Hematopoietic multipotent progenitor cell (in vitro differentiated cells): ENCODE data around the gene PRDX4. TPM values are rescaled to one million over a fixed set of nuclear protein-coding genes. Genes with fewer than 3 reads are reported as not detected.
"Not testable (repeated sequence)": the region's sequence is repeated elsewhere in the genome, so short reads cannot be mapped to it uniquely, and the experiment has no call there.

Experiments used
- DNase-seq, 3 donors: peaks; one replicate each; pipeline ENCODE4 v3.0.0-alpha.2; 2011 to 2015; ENCODE audit warnings: low read depth in 2 of 3, low spot score in 2 of 3
- total RNA-seq: library from RNA; depleted of rRNA; stranded (reverse); fragments of >200 nt; gene quantifications from one replicate; pipeline ENCODE4 v1.2.3, GENCODE V29; 2012

The PRDX4 gene
- total RNA-seq: 47.1 TPM

DNA sequence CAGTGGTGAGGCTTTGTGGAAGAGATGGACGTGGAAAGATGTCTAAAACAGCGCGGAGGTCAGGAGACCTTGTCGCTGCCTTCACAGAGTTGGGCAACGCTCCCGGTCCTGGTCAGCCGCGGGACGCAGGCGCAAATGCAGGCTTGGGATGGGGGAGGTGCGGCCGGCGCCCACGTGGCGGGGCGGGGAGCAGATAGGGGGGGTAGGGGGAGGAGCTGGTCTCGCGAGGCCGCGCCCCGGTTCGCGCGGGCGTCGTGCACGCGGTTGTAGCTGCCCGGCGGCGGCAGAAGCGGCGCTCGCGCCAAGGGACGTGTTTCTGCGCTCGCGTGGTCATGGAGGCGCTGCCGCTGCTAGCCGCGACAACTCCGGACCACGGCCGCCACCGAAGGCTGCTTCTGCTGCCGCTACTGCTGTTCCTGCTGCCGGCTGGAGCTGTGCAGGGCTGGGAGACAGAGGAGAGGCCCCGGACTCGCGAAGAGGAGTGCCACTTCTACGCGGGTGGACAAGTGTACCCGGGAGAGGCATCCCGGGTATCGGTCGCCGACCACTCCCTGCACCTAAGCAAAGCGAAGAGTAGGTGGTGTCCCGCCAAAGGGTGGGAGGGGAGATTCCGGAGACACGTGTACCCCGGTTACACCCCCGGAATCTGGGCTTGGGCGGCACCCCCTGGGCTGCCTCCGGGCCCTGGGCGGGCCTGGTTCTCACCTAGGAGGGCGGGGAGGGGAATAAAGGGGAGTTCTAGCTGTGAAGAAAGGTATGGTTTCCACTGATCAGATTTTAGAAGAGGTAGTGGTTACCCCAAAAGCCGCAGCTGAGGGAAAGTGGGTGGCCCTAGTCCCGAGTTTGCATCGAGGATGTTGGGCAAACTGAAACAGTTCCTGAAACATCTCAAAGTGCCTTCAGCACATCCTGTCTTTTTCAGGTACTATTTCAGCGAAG, at the start of gene PRDX4:
TSS of gene PRDX4 (plus strand) at position 255 of the 939 bp plus-strand sequence. CDS start at position 333, 78 bp downstream.
- peak; percentile 41 to 76 (median 69) for DNase-seq

DNA sequence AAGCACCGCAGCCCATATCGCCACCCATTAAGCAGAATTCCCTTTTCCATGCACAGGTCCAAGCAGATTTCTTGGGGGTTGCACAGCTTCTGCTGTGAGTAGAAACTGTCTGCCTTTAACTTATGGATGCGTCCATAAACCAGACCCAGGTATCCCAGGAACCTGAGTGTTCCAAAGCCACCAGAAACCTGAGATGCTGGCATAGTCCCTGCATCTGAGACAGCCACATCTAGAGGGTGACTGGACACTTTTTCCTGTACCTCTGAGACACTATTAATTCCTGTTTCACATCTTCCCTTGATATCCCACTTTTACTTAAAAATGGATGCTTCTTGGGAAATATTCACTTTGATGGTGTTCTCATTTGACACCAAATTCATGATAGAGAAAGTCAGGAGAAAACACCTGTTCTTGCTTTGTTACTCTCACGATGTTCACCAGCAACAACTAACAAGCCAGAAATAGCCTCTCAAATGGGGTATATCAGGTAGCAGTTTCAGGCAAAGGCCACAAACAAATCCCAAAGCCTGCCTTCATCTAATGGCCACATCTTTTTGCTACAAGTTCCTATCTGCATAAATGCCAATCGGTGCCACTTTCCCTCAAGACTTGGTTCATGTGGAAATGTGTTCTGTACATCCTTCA, 45.5 kb upstream of the PRDX4 start:
- DNase-seq: no peak

DNA sequence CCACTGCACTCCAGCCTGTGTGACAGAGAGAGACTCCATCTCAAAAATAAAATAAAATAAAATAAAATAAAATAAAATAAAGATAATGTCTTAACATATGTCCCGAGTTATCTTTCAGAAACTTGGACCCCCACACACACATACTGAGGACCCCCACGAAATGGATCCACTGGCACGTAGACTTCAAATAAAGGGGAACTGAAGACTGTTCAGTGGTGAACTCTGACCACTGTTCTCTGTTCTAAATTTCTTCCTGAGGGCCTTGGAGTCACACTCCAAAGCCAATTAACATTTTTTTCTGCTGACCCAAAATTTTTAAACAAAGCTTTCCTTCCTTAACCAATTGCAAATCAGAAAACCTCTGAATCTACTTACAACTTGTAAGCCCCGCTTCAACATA, 43.5 kb upstream of the PRDX4 start:
- no peak for DNase-seq

DNA sequence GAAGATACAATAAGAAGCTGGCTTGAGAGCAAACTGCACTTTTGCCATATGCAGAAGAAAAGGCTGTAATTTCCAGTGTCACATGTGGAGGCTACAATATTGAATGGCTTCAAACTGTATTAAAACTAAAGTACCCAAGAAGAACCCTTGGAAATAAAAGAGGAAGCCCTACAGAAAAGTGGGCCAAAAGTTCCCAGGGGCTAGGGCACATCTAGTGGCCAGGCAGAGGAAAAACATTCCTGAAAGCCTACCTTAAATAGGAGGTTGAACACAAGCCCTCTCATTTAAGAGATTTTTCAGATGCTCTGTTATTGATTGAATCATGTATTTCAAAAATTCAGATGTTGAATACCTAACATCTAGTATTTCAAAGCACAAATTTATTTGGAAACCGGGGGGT, 40.6 kb upstream of the PRDX4 start:
- no peak for DNase-seq

DNA sequence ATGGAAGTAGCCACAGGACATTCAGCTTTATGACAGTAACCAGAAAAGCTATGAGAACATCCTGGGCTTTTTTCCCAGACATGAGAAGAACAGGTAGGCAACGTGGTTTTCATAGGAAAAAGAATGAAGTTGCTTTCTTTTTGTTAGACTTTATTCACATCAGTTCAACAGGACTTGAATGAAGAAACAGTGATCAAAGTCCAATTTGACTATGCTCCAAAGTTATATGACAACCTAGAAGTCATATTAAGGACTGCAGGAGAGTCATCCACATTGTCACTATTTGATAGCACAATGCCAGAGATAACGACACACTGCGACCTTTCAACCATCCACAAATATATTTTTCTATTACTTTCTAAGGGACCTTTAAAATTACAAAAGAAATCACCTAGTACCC, 39.2 kb upstream of the PRDX4 start:
- no peak for DNase-seq

DNA sequence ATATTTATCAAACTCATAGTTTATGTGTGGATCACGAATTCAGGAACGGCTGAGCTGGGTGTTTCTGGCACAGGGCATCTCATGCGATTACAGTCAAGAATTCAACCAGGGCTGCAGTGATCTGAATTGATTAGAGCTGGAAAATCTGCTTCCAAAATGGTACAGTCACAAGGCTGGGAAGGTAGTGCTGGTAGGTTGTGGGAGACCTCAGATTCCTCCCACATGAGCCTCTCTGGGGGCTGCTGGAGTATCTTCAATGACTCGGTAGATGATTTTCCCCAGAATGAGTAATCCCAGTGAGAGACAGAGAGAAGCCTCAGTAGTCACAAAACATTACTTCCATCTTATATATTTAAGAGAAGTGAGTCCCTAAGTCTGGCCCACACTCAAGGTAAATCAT, 36.2 kb upstream of the PRDX4 start:
- DNase-seq: no peak

DNA sequence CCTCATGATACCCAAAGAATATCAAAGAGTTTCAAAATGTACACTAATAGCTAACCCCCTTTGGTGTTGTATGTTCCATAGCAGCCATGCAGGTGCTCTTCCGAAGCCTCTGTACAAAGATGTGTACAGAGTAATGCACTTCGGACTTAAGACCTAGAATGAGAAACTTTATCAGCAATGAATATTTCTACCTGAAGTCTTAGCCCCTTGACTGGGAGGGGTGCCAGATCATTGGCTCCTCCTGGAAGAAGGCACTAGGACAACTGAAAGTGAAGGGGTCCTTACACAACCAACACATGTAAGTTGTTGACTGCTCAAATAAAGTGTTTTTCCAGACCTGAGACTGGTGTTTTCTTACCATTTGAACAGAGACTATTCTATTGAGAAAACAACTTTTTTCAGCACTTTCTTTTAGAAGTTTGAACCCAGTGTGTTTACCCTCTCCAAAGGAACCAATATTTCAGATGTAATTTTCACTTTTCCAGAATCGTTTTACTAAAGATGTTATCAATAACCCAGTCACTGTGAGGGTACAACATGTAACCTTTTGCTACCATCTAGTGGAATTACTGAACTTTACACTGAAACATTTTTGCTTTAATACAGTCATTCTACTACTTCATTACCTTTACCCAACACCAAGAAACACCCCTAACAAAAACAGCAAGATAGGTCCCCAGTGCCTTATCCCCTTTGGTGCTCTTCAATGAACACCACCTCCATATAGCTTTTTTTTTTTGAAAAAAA, 33.3 kb upstream of the PRDX4 start:
- DNase-seq: peak in 1 of 3 donors; percentile 12

DNA sequence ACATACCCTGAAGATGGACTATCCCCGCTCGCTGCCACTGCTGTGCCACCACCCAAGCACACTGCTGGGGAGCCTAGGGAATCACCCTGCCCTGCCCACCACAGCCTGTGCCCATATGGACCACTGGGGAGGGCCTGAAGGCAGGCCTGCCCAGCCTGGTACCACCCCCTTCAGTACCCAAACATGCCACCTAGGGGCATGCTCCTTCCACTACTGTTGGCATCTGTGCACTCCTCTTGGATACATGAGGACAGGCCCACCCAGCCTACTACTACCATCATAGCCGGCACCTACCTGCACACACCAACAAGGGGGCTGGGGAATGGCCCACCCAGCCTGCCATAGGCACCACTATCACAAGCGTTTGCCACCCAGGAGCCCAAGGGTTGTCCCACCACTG, 30.1 kb upstream of the PRDX4 start:
- DNase-seq: no peak

DNA sequence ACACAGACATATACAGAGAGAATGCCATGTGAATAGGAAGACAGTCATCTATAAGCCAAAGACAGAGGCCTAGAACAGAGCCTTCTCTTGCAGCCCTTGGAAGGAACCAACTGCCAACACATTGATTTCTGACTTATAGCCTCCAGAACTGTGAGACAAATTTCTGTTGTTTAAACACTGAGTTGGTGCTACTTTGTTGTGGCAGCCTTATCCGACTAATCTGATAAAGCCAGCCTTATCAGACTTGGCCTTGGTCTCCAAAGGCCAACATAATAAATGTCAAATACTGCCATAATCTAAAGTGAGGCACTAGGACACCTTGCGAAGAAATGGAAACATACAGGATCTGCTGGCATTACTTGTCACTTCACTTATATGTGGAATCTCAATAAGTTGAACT, 24.3 kb upstream of the PRDX4 start:
- no peak for DNase-seq

DNA sequence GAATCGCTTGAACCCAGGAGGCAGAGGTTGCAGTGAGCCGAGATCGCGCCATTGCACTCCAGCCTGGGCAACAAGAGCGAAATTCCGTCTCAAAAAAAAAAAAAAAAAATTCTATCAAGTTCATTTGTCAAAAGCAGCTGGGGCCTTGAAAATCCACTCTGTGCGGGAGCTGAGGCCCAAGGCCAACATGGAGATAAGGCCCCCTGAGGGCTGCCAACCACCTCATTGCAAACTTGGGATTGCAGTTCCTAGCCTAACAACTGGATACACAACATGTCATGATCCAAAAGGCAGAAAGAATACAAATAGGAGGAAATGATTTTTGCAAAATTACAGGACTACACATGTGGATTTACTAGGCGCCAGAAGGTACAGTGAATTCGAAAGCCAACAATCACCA, 22.5 kb upstream of the PRDX4 start:
- no peak for DNase-seq

DNA sequence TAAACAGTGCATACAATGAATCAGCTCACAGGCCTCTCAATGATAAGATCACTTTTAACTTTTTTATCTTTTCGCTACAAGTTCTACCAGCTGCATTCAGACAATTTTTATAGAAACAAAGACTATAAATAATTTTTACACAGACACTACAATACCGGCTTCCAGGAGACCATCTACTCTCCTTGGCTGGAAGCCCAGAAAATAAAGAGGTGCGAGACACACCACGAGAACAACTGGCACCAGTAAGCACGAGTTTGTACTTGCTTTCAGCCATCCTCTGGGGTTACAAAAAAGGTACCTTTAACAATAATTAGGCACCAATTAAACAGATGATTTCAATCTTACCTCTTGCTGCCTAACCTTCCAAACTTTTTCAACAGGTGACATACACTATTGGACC, 11.2 kb upstream of the PRDX4 start:
- DNase-seq: peak in 1 of 3 donors; percentile 54

DNA sequence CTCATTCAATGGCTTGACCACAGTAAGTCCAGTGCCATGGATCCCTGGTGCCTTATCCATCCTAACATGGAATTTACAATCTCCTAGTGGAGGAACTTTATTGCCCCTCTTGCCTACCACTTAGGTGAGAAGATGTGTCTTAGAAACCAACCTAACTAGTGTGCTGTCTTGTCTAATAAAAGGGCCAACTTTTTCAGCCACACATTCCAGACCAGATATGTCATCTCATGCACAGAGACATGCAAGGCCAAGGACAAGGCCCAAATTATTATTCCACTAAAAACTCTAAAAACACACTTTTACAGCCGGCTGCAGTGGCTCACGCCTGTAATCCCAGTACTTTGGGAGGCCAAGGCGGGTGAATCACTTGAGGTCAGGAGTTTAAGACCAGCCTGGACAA, 10.6 kb upstream of the PRDX4 start:
- no peak for DNase-seq

DNA sequence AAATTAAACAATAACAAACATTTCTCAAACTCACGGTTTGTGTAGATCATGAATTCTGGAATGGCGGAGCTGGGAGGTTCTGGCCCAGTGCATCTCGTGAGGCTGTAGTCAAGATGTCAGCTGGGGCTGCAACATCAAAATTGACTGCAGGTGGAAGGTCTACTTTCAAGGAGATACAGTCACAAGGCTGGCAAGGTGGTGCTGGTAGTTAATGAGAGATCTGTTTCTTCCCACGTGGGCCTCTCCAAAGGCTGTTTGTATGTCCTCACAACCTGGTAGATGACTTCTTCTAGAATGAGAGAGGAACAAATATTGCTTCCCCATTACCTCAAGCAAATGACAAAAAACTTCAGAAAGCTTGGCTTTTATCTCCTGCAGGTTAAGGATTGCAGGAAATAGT, 8.0 kb upstream of the PRDX4 start:
- no peak for DNase-seq

DNA sequence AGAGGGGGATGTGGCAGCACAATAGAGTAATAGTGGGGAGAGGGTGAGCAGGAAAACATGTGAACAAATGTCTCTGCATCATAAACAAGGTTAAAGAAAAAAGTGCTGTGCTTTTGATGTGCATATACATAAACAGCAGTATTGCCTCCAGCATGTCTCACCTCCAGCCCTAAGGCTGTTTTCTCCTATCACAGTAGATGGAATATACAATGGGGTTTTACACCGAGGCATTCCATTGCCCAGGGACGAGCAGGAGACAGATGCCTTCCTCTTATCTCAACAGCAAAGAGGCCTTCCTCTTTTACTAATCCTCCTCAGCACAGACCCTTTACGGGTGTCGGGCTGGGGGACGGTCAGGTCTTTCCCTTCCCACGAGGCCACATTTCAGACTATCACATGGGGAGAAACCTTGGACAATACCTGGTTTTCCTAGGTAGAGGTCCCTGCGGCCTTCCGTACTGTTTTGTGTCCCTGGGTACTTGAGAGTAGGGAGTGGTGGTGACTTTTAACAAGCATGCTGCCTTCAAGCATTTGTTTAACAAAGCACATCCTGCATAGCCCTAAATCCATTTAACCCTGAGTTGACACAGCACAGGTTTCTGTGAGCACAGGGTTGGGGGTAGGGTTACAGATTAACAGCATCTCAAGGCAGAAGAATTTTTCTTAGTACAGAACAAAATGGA, 7.1 kb upstream of the PRDX4 start:
- DNase-seq: not testable (repeated sequence)

DNA sequence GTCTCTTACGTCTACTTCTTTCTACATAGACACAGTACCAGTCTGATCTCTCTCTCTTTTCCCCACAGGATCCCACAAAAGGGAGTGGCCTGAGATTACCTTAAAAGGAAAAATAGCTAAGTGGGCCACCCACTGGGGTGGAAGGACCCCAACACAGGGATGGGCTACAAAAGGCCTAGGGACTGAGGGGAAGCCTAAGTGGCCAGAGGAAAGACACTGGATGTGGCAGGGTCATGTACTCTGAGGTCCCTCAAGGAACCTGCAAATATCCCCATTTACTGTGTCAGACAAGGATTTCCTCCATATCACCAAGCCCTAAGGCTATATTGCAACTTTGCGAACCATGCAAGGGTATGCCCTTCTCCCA, 6.5 kb upstream of the PRDX4 start:
- DNase-seq: no peak

DNA sequence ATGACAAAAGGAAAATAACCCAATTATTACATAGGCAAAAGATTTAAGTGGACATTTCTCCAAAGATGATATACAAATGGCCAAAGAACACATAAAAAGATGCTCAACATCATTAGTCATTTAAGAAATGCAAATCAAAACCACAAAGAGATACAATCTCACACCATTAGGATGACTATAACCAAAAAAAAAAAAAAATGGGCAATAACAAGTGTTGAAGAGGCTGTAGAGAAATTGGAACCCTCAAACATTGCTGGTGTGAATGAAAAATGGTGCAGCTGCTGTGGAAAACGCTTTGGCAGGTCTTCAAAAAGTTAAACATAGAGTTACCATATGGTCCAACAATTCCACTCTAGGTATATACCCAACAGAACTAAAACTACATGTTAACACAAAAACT, 5.6 kb upstream of the PRDX4 start:
- no peak for DNase-seq

DNA sequence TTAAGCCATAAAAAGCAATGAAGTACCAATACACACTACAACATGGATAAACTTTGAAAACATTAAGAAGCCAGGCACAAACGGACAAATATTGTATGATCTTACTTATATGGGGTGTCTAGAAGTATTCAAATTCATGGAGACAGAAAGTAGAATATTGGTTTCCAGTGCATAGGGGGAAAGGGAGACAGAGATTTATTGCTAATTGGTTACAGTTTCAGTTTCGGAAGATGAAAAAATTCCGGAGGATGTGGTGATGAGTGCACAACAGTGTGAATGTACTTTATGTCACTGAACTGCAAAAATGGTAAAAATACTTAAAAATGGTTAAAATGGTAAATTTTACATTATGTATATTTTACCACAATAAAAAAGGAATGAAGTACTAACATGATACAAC, 5.1 kb upstream of the PRDX4 start:
- DNase-seq: peak in 1 of 3 donors; percentile 45

DNA sequence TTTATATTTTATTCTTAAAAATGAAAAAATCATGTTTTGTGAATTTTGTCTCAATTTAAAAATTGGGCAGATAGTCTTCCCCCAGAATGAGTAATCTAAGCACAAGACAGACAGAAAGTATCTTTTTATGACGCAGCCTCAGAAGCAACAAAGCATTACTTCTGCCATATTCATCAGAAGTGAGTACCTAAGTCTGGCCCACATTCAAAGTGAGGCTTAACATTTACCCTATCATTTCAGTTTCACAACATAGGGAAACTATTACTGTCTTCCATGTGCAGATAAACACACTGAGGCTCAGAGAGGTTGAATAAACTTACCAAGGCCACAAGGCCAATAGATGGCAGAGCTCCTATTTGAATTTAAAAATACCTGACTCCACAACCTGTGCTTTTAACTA, 4.4 kb upstream of the PRDX4 start:
- no peak for DNase-seq

DNA sequence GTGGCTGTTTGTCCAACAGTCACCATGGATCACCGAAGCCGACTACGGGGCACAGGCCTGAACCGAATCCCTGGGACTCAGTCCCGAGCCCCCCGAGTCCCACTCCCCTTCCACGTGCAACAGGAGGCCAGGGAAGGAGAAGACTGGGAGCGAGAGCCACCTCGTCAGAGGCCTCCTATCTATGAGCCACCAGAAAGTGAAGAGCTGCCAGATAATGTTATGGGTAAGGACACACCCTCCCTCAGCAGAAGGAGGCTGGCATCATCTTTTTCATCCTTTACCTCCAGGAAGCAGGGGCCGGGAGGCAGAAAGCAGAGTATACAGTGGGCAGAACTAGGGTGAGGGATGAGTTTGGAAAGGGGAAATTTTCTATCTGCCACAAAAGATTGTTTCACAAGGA, 2.8 kb upstream of the PRDX4 start:
- no peak for DNase-seq

DNA sequence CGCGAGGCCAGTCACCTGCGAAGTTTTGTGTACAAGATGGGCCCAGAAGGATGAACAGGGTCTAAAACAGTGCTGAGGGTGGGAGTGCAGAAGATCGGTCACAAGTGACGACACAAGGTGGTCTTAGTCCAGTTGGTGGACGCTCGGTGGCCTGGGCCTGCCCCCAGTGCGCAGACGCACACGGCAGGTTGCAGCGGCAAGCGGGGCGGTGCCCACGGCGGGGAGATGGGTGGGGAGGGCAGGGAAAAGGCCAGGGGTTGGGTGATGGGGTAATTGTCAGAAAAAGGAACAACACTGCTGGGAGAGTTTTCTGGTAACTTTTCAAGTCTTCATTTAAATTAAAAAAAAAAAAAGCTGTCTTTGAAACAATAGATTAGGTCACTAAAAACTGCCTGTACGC, 1.0 kb upstream of the PRDX4 start:
- peak in 1 of 3 donors; percentile 1 for DNase-seq

DNA sequence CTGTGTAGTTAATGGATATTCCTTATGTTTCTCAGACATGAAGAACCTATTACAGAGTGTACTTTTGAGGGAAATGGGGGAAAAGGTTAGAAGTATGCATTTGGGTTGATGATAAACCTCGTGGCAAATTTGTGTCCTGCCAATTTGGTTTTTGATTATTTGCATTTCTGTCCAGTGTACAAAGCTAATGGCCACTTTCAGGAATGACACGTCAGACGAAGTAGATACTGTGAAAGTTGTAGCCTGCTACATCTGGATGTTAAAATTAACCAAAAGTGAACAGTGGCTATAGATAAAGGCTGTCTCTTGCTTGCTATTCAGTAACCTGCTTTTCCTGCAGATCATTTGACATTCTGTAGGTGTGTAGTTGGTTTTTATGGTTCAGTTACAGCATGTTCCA, 1.0 kb downstream of the PRDX4 start:
- no peak for DNase-seq
